ENCODE results near the gene CIB4.

Gene CIB4

GRCh38 chr2:26595146-26595545 lies 46.0 kb downstream of the CIB4 start:
- Mint-ChIP-seq H3K27me3 (peaks cover 11% of the 10 kb centered on the region), H3K4me1 (no peaks in the 10 kb centered on the region), H3K9me3 (no peaks in the 10 kb centered on the region), H3K36me3 (no peaks in the 10 kb centered on the region), H3K27ac (no peak overlapping the region), H3K4me3 (no peak overlapping the region)

GRCh38 chr2:26591619-26592505 lies 49.3 kb downstream of the CIB4 start:
- Mint-ChIP-seq H3K4me3 (no peak overlapping the region), H3K4me1 (no peaks in the 10 kb centered on the region), H3K27ac (no peak overlapping the region), H3K36me3 (no peaks in the 10 kb centered on the region), H3K9me3 (no peaks in the 10 kb centered on the region), H3K27me3 (peaks cover 8% of the 10 kb centered on the region)

- H3K9me3 Mint-ChIP-seq: no peaks in the 10 kb centered on the region
- H3K4me1 Mint-ChIP-seq: no peaks in the 10 kb centered on the region
- peaks cover 8% of the 10 kb centered on the region for H3K27me3 Mint-ChIP-seq
- no peak overlapping the region for H3K27ac Mint-ChIP-seq
- H3K4me3 Mint-ChIP-seq: no peak overlapping the region
- H3K36me3 Mint-ChIP-seq: no peaks in the 10 kb centered on the region
Observed at GRCh38 chr2:26590980-26591618, 50.1 kb downstream of the CIB4 start.

- Mint-ChIP-seq H3K27ac (no peak overlapping the region), H3K4me1 (no peaks in the 10 kb centered on the region), H3K36me3 (no peaks in the 10 kb centered on the region), H3K27me3 (peaks cover 8% of the 10 kb centered on the region), H3K4me3 (no peak overlapping the region), H3K9me3 (no peaks in the 10 kb centered on the region)
Observed at GRCh38 chr2:26590508-26590907, 50.7 kb downstream of the CIB4 start.

GRCh38 chr2:26588576-26588975 lies 52.6 kb downstream of the CIB4 start:
- no peak overlapping the region for H3K27ac Mint-ChIP-seq
- no peaks in the 10 kb centered on the region for H3K4me1 Mint-ChIP-seq
- H3K9me3 Mint-ChIP-seq: no peaks in the 10 kb centered on the region
- no peaks in the 10 kb centered on the region for H3K27me3 Mint-ChIP-seq
- H3K36me3 Mint-ChIP-seq: no peaks in the 10 kb centered on the region
- no peak overlapping the region for H3K4me3 Mint-ChIP-seq

- Mint-ChIP-seq H3K4me1 (no peaks in the 10 kb centered on the region), H3K27me3 (no peaks in the 10 kb centered on the region), H3K9me3 (no peaks in the 10 kb centered on the region), H3K4me3 (no peak overlapping the region), H3K36me3 (no peaks in the 10 kb centered on the region), H3K27ac (no peak overlapping the region)
Observed at GRCh38 chr2:26587994-26588393, 53.2 kb downstream of the CIB4 start.

GRCh38 chr2:26585966-26586365 lies 55.2 kb downstream of the CIB4 start:
- H3K27me3 Mint-ChIP-seq: no peaks in the 10 kb centered on the region
- no peaks in the 10 kb centered on the region for H3K4me1 Mint-ChIP-seq
- H3K9me3 Mint-ChIP-seq: no peaks in the 10 kb centered on the region
- no peaks in the 10 kb centered on the region for H3K36me3 Mint-ChIP-seq
- H3K27ac Mint-ChIP-seq: no peak overlapping the region
- H3K4me3 Mint-ChIP-seq: no peak overlapping the region

GRCh38 chr2:26585100-26585499 lies 56.1 kb downstream of the CIB4 start:
- H3K27me3 Mint-ChIP-seq: no peaks in the 10 kb centered on the region
- H3K4me3 Mint-ChIP-seq: no peak overlapping the region
- no peaks in the 10 kb centered on the region for H3K9me3 Mint-ChIP-seq
- H3K4me1 Mint-ChIP-seq: no peaks in the 10 kb centered on the region
- H3K27ac Mint-ChIP-seq: peak overlapping the region; percentile 21
- no peaks in the 10 kb centered on the region for H3K36me3 Mint-ChIP-seq

GRCh38 chr2:26584656-26585055 lies 56.5 kb downstream of the CIB4 start:
- H3K4me1 Mint-ChIP-seq: no peaks in the 10 kb centered on the region
- no peaks in the 10 kb centered on the region for H3K27me3 Mint-ChIP-seq
- no peak overlapping the region for H3K27ac Mint-ChIP-seq
- H3K4me3 Mint-ChIP-seq: no peak overlapping the region
- H3K36me3 Mint-ChIP-seq: no peaks in the 10 kb centered on the region
- no peaks in the 10 kb centered on the region for H3K9me3 Mint-ChIP-seq

GRCh38 chr2:26584191-26584590 lies 57.0 kb downstream of the CIB4 start:
- Mint-ChIP-seq H3K27ac (no peak overlapping the region), H3K9me3 (no peaks in the 10 kb centered on the region), H3K27me3 (no peaks in the 10 kb centered on the region), H3K4me3 (no peak overlapping the region), H3K4me1 (no peaks in the 10 kb centered on the region), H3K36me3 (no peaks in the 10 kb centered on the region)

- Mint-ChIP-seq H3K4me1 (no peaks in the 10 kb centered on the region), H3K27me3 (peaks cover 3% of the 10 kb centered on the region), H3K36me3 (no peaks in the 10 kb centered on the region), H3K4me3 (no peak overlapping the region), H3K9me3 (no peaks in the 10 kb centered on the region), H3K27ac (no peak overlapping the region)
Observed at GRCh38 chr2:26583381-26583911, 57.7 kb downstream of the CIB4 start.

GRCh38 chr2:26582890-26583289 lies 58.3 kb downstream of the CIB4 start:
- Mint-ChIP-seq H3K27ac (no peak overlapping the region), H3K36me3 (no peaks in the 10 kb centered on the region), H3K9me3 (no peaks in the 10 kb centered on the region), H3K4me1 (no peaks in the 10 kb centered on the region), H3K4me3 (no peak overlapping the region), H3K27me3 (peaks cover 3% of the 10 kb centered on the region)

GRCh38 chr2:26581991-26582842 lies 58.9 kb downstream of the CIB4 start:
- peaks cover 3% of the 10 kb centered on the region for H3K27me3 Mint-ChIP-seq
- no peaks in the 10 kb centered on the region for H3K9me3 Mint-ChIP-seq
- H3K27ac Mint-ChIP-seq: no peak overlapping the region
- no peaks in the 10 kb centered on the region for H3K36me3 Mint-ChIP-seq
- H3K4me1 Mint-ChIP-seq: no peaks in the 10 kb centered on the region
- H3K4me3 Mint-ChIP-seq: no peak overlapping the region

GRCh38 chr2:26581266-26581990 lies 59.7 kb downstream of the CIB4 start:
- Mint-ChIP-seq H3K27me3 (peaks cover 4% of the 10 kb centered on the region), H3K9me3 (no peaks in the 10 kb centered on the region), H3K4me3 (no peak overlapping the region), H3K27ac (no peak overlapping the region), H3K36me3 (no peaks in the 10 kb centered on the region), H3K4me1 (no peaks in the 10 kb centered on the region)

- H3K4me3 Mint-ChIP-seq: no peak overlapping the region
- H3K9me3 Mint-ChIP-seq: no peaks in the 10 kb centered on the region
- no peaks in the 10 kb centered on the region for H3K4me1 Mint-ChIP-seq
- H3K36me3 Mint-ChIP-seq: no peaks in the 10 kb centered on the region
- H3K27me3 Mint-ChIP-seq: peaks cover 4% of the 10 kb centered on the region
- H3K27ac Mint-ChIP-seq: no peak overlapping the region
Observed at GRCh38 chr2:26580751-26581150, 60.4 kb downstream of the CIB4 start.

Measured in activated naive CD4-positive, alpha-beta T cell treated with anti-CD3 and anti-CD28 coated beads, Interleukin-2, amount 50 U/mL, for 24 hours (primary cell).